H1 (cell line): ENCODE measurements around the gene CAPN14. TPM values are rescaled to one million over a fixed set of nuclear protein-coding genes. Genes with fewer than 3 reads are reported as not detected.

Experiments
- CTCF ChIA-PET: fragments of 300-600 bp; sonication (Branson Sonifier 250); formaldehyde crosslinking; loops from one replicate; lab custom pipeline; 2021; ENCODE audit not compliant: partially characterized antibody; lab: Charles Lee
- POLR2A ChIA-PET: fragments of 300-600 bp; sonication (Branson Sonifier 250); formaldehyde crosslinking; loops from one replicate; lab custom pipeline; 2021; ENCODE audit warnings: inconsistent platforms; ENCODE audit not compliant: partially characterized antibody; lab: Charles Lee
- DNase-seq, 2 experiments: peaks; one replicate each; pipeline versions ENCODE4 v3.0.0 to v3.0.0-alpha.2; 2010 to 2022; ENCODE audit warnings: low spot score in 2 of 2, low read depth in 1 of 2, mixed read lengths in 1 of 2
- FAIRE-seq: peaks from 2 replicates; lab custom pipeline; 2011; peaks lifted over from hg19 to GRCh38; lab: Jason Lieb, UNC
- H2AFZ ChIP-seq: 2 replicates; pipeline ENCODE4 v1.8.1; 2012; ENCODE audit warnings: low read length, inconsistent platforms
- H2AK5ac ChIP-seq: 2 replicates; pipeline ENCODE4 v1.6.1; 2013; ENCODE audit warnings: low read depth, low read length
- H2BK120ac ChIP-seq: replicated peaks from 2 replicates; pipeline ENCODE3; 2013; ENCODE audit warnings: low read depth, low read length, inconsistent platforms
- H2BK12ac ChIP-seq: 2 replicates; pipeline ENCODE4 v1.6.1; 2013; ENCODE audit warnings: low read depth, low read length
- H2BK15ac ChIP-seq: 2 replicates; pipeline ENCODE4 v1.6.1; 2013; ENCODE audit warnings: low read length
- H2BK20ac ChIP-seq: 2 replicates; pipeline ENCODE4 v1.6.1; 2013; ENCODE audit warnings: low read length
- H2BK5ac ChIP-seq: 2 replicates; pipeline ENCODE4 v1.6.1; 2013; ENCODE audit warnings: low read depth, low read length
- H3K14ac ChIP-seq: 2 replicates; pipeline ENCODE4 v1.6.1; 2013; ENCODE audit warnings: inconsistent platforms; ENCODE audit not compliant: insufficient read length
- H3K18ac ChIP-seq: 2 replicates; pipeline ENCODE4 v1.6.1; 2013; ENCODE audit warnings: low read length; ENCODE audit errors: extremely low read depth
- H3K23ac ChIP-seq: 2 replicates; pipeline ENCODE4 v1.6.1; 2013; ENCODE audit warnings: inconsistent platforms; ENCODE audit not compliant: insufficient read length
- H3K23me2 ChIP-seq: 2 replicates; pipeline ENCODE4 v1.6.1; 2013; ENCODE audit warnings: low read depth, low read length
- H3K27ac ChIP-seq: 2 replicates; pipeline ENCODE4 v1.6.1; 2011; ENCODE audit warnings: low read depth, low read length, inconsistent platforms
- H3K27me3 ChIP-seq, 4 experiments: replicated peaks in 1 of 4; 1 replicate in 1 of 4; 2 replicates in 3 of 4; pipeline versions ENCODE4 v1.6.1 to v1.8.1; 2011 to 2013; ENCODE audit warnings: low read length in 3 of 4, mild to moderate bottlenecking in 3 of 4, inconsistent platforms in 2 of 4, mixed read lengths in 2 of 4, moderate library complexity in 1 of 4; ENCODE audit not compliant: control insufficient read depth in 3 of 4, insufficient read depth in 3 of 4; ENCODE audit errors: extremely low read depth in 1 of 4
- H3K36me3 ChIP-seq, 4 experiments: 2 replicates each; pipeline versions ENCODE4 v1.6.1 to v1.8.1; 2011 to 2013; ENCODE audit warnings: mild to moderate bottlenecking in 4 of 4, low read length in 3 of 4, moderate library complexity in 2 of 4, control low read depth in 1 of 4, inconsistent platforms in 1 of 4; ENCODE audit not compliant: insufficient read depth in 4 of 4, control insufficient read depth in 2 of 4
- H3K4ac ChIP-seq: replicated peaks from 2 replicates; pipeline ENCODE3; 2013; ENCODE audit warnings: low read length, low read depth, mixed read lengths, inconsistent platforms; ENCODE audit not compliant: insufficient read length
- H3K4me1 ChIP-seq, 4 experiments: replicated peaks in 1 of 4; 1 replicate in 1 of 4; 2 replicates in 3 of 4; pipeline versions ENCODE4 v1.6.1 to v1.8.1; 2011 to 2013; ENCODE audit warnings: low read length in 3 of 4, inconsistent platforms in 2 of 4, mixed read lengths in 1 of 4; ENCODE audit not compliant: insufficient read depth in 4 of 4, control insufficient read depth in 3 of 4
- H3K4me2 ChIP-seq, 2 experiments: 2 replicates each; pipeline versions ENCODE4 v1.6.1 to v1.8.1; 2011 to 2013; ENCODE audit warnings: low read depth in 2 of 2, low read length in 2 of 2, control low read depth in 1 of 2, inconsistent platforms in 1 of 2, mild to moderate bottlenecking in 1 of 2; ENCODE audit not compliant: insufficient read depth in 1 of 2
- H3K4me3 ChIP-seq, 4 experiments: fragments of 200-600, 300-600 bp in 1 of 4; sonication (generic), shearing (Covaris generic), sonication (Bioruptor Twin) in 1 of 4; 2 replicates each; pipeline versions ENCODE4 v1.5.1 to v1.8.1; 2011 to 2016; ENCODE audit warnings: low read length in 4 of 4, low read depth in 3 of 4, control low read depth in 2 of 4, inconsistent platforms in 2 of 4, mild to moderate bottlenecking in 2 of 4, mixed read lengths in 1 of 4, moderate library complexity in 1 of 4; ENCODE audit not compliant: insufficient read depth in 2 of 4; ENCODE audit errors: extremely low read depth in 1 of 4
- H3K56ac ChIP-seq: replicated peaks from 2 replicates; pipeline ENCODE3; 2013; ENCODE audit warnings: low read depth, mild to moderate bottlenecking, mixed read lengths, low read length, inconsistent platforms; ENCODE audit not compliant: insufficient read length
- H3K79me1 ChIP-seq: 2 replicates; pipeline ENCODE4 v1.6.1; 2013; ENCODE audit warnings: low read depth, low read length, control low read depth
- H3K79me2 ChIP-seq, 2 experiments: 2 replicates each; pipeline versions ENCODE4 v1.6.1 to v1.8.1; 2012 to 2013; ENCODE audit warnings: low read length in 2 of 2, mild to moderate bottlenecking in 2 of 2, inconsistent platforms in 1 of 2; ENCODE audit not compliant: insufficient read depth in 2 of 2, control insufficient read depth in 1 of 2
- H3K9ac ChIP-seq, 4 experiments: replicated peaks in 1 of 4; 1 replicate in 1 of 4; 2 replicates in 3 of 4; pipeline versions ENCODE4 v1.6.1 to v1.8.1; 2011 to 2013; ENCODE audit warnings: low read depth in 3 of 4, low read length in 3 of 4, control low read depth in 2 of 4, mild to moderate bottlenecking in 2 of 4, moderate library complexity in 2 of 4, inconsistent platforms in 1 of 4; ENCODE audit errors: extremely low read depth in 1 of 4
- H3K9me3 ChIP-seq, 2 experiments: 2 replicates each; pipeline versions ENCODE4 v1.6.1 to v1.8.1; 2012 to 2013; ENCODE audit warnings: mild to moderate bottlenecking in 2 of 2, moderate library complexity in 2 of 2, control low read depth in 1 of 2, inconsistent platforms in 1 of 2, low read depth in 1 of 2, low read length in 1 of 2, mixed read lengths in 1 of 2; ENCODE audit not compliant: insufficient read depth in 2 of 2
- H4K20me1 ChIP-seq, 2 experiments: replicated peaks in 1 of 2; 2 replicates each; pipeline versions ENCODE3 to v1.8.1; 2011 to 2013; ENCODE audit warnings: inconsistent platforms in 2 of 2, low read length in 2 of 2, mild to moderate bottlenecking in 1 of 2; ENCODE audit not compliant: insufficient read depth in 2 of 2, control insufficient read depth in 1 of 2
- H4K5ac ChIP-seq: 2 replicates; pipeline ENCODE4 v1.6.1; 2013; ENCODE audit warnings: low read length, low read depth, mixed read lengths, inconsistent platforms; ENCODE audit not compliant: insufficient read length
- H4K8ac ChIP-seq: 2 replicates; pipeline ENCODE4 v1.8.0; 2013; ENCODE audit warnings: mild to moderate bottlenecking, moderate library complexity, low read length, inconsistent platforms; ENCODE audit not compliant: insufficient read depth; ENCODE audit errors: extremely low read depth
- H4K91ac ChIP-seq: replicated peaks from 2 replicates; pipeline ENCODE3; 2013; ENCODE audit warnings: low read length, mixed read lengths, inconsistent platforms; ENCODE audit not compliant: insufficient read length
- POLR2AphosphoS5 ChIP-seq: IDR thresholded peaks from 2 replicates; pipeline ENCODE4 v1.6.1; 2011; ENCODE audit warnings: low read depth, low read length
- RAD21 ChIP-seq, 2 experiments: IDR thresholded peaks in 1 of 2; conservative IDR thresholded peaks in 1 of 2; 2 replicates each; pipeline ENCODE4 v1.6.1; 2011; ENCODE audit warnings: low read depth in 2 of 2, low read length in 2 of 2, improper control_type of control experiment in 1 of 2, inconsistent platforms in 1 of 2, mild to moderate bottlenecking in 1 of 2, moderate library complexity in 1 of 2
- SIX5 ChIP-seq: IDR thresholded peaks from 2 replicates; pipeline ENCODE4 v1.6.1; 2011; ENCODE audit warnings: mild to moderate bottlenecking, low read depth, low read length
- SP4 ChIP-seq: IDR thresholded peaks from 2 replicates; pipeline ENCODE4 v1.6.1; 2012; ENCODE audit warnings: low read length, inconsistent platforms
- WGBS, 2 experiments: shearing (Covaris generic) in 1 of 2; methylation state at CpG; one replicate each; pipeline versions ENCODE4 v1.1.6 to v1.1.7; 2013 to 2015; ENCODE audit warnings: low lambda C conversion rate in 2 of 2, mixed read lengths in 2 of 2, inconsistent platforms in 1 of 2, low coverage in 1 of 2, missing lambda C conversion rate in 1 of 2; ENCODE audit not compliant: insufficient replicate concordance in 2 of 2, insufficient coverage in 1 of 2, insufficient read length in 1 of 2; ENCODE audit errors: extremely low coverage in 1 of 2, missing lambda C conversion rate in 1 of 2; 5-methylcytosine and 5-hydroxymethylcytosine counted together
- polyA plus RNA-seq, 7 experiments: library from polyadenylated mRNA; depleted of rRNA in 3 of 7; stranded (reverse) in 5 of 7; unstranded in 2 of 7; fragments of >200 nt in 5 of 7; fragments of 200-250 nt in 2 of 7; gene quantifications; 1 replicate in 5 of 7; 2 replicates in 1 of 7; 4 replicates in 1 of 7; pipeline versions ENCODE4 v1.2.1 to v1.2.3, GENCODE V29; 2011 to 2013; ENCODE audit warnings: missing spikeins in 2 of 7, mixed read lengths in 2 of 7
- total RNA-seq: library from RNA; stranded (reverse); fragmentation: NEBNext Ultra II Directional; extraction: Animal tissue kit (Norgen Biotek cat#: 25700); gene quantifications from 2 replicates; pipeline ENCODE4 v1.2.1, GENCODE V29; 2021
- TF ChIP-seq, protein P1 (sequence below): IDR thresholded peaks from 2 replicates; pipeline ENCODE4 v1.6.1; 2012; ENCODE audit warnings: inconsistent platforms

Gene CAPN14
- total and polyA plus RNA-seq, 2 of the 8 experiments (the other 6 are each of a cell fraction or from before 2014, with no cell fraction given): 0.07 TPM; not detected in 1

- H3K4me3 ChIP-seq: no peak overlapping the region
- peaks cover 0 to 2% (median 1%) of the 10 kb centered on the region in 4 experiments; a peak in 2 of 7 replicates for H3K4me1 ChIP-seq
- H2AK5ac ChIP-seq: no peak overlapping the region
- CTCF ChIA-PET: interaction anchor here (1.0 to 2.7 kb wide), 6 partner anchors 9 to 82 kb away, joined by 3 to 8 read pairs (median 4); partner anchors contain the start of gene EHD3
- peaks cover 0 to 2% of the 10 kb centered on the region in 2 experiments for H4K20me1 ChIP-seq
- H2BK12ac ChIP-seq: no peak overlapping the region
- no peaks in the 10 kb centered on the region for H3K27me3 ChIP-seq
- H4K91ac ChIP-seq: no peak overlapping the region
- H3K56ac ChIP-seq: no peak overlapping the region
- no peaks in the 10 kb centered on the region; the same call in 1 of the 2 replicates for H3K79me1 ChIP-seq
- FAIRE-seq (no peak), DNase-seq (no peak)
- H2BK20ac ChIP-seq: no peak overlapping the region
- H3K18ac ChIP-seq: no peak overlapping the region
- H2BK120ac ChIP-seq: no peak overlapping the region
- no peaks in the 10 kb centered on the region; the same call in 1 of the 2 replicates for H3K23me2 ChIP-seq
- H2AFZ ChIP-seq: no peak overlapping the region
- no peaks in the 10 kb centered on the region for H3K9me3 ChIP-seq
- no peaks in the 10 kb centered on the region for H3K36me3 ChIP-seq
- H2BK5ac ChIP-seq: no peak overlapping the region
- no peak overlapping the region for H2BK15ac ChIP-seq
- no peak overlapping the region for H3K9ac ChIP-seq
- no peak overlapping the region for H3K23ac ChIP-seq
- POLR2A ChIA-PET: no interaction called here
- WGBS, 2 experiments: 91% methylated on average over 6 of the region's 6 CpGs; no CpG with 5 or more reads in 1 of the 2 experiments
- no peak overlapping the region for H4K8ac ChIP-seq
- no peak overlapping the region for H3K4me2 ChIP-seq
- H3K14ac ChIP-seq: no peak overlapping the region
- no peak overlapping the region for H3K27ac ChIP-seq
- no peak overlapping the region for H4K5ac ChIP-seq
- TF ChIP-seq, protein P1, sequence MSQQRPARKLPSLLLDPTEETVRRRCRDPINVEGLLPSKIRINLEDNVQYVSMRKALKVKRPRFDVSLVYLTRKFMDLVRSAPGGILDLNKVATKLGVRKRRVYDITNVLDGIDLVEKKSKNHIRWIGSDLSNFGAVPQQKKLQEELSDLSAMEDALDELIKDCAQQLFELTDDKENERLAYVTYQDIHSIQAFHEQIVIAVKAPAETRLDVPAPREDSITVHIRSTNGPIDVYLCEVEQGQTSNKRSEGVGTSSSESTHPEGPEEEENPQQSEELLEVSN: no peak
- no peak for TF ChIP-seq SP4
- TF ChIP-seq SIX5: no peak
- TF ChIP-seq RAD21 (IDR thresholded peaks at IDR 0.05 in 1 of 2, conservative IDR thresholded peaks at IDR 0.05 in 1 of 2; ENCODE audit: low read depth in 2 of 2, low read length in 2 of 2): no peak
- TF ChIP-seq POLR2AphosphoS5: no peak
- H3K4ac ChIP-seq: no peak overlapping the region
- no peaks in the 10 kb centered on the region for H3K79me2 ChIP-seq
Measured at GRCh38 chr2:31251851-31252250, 34.5 kb upstream of the CAPN14 start.
